Mesodermal cell (in vitro differentiated cells): ENCODE measurements around the gene ANXA4.
"Not testable (repeated sequence)": the region's sequence is repeated elsewhere in the genome, so short reads cannot be mapped to it uniquely, and the experiment has no call there.

ENCODE experiments used
- H3K27ac ChIP-seq: 2 replicates; pipeline ENCODE4 v1.7.0; 2013; ENCODE audit warnings: mild to moderate bottlenecking, low read depth, low read length, moderate library complexity; ENCODE audit not compliant: severe bottlenecking
- H3K36me3 ChIP-seq: 2 replicates; pipeline ENCODE4 v1.7.1; 2013; ENCODE audit warnings: mild to moderate bottlenecking, low read length, moderate library complexity; ENCODE audit not compliant: control insufficient read depth, insufficient read depth
- H3K4me1 ChIP-seq: one replicate; pipeline ENCODE4 v1.7.1; 2013; ENCODE audit warnings: mild to moderate bottlenecking, low read length; ENCODE audit not compliant: insufficient read depth, control insufficient read depth, poor library complexity, severe bottlenecking
- H3K4me3 ChIP-seq: 2 replicates; pipeline ENCODE4 v1.7.0; 2013; ENCODE audit warnings: low read length, control low read depth, mild to moderate bottlenecking; ENCODE audit not compliant: insufficient read depth, poor library complexity, severe bottlenecking; ENCODE audit errors: extremely low read depth
- H3K9me3 ChIP-seq: 2 replicates; pipeline ENCODE4 v1.7.1; 2013; ENCODE audit warnings: mild to moderate bottlenecking, low read length, moderate library complexity; ENCODE audit not compliant: control insufficient read depth
- WGBS, 2 experiments: methylation state at CpG; one replicate each; pipeline ENCODE4 v1.1.5; 2013; ENCODE audit warnings: missing lambda C conversion rate in 2 of 2; ENCODE audit not compliant: insufficient coverage in 2 of 2; 5-methylcytosine and 5-hydroxymethylcytosine counted together

Gene ANXA4

GRCh38 chr2:69735686-69736085 lies 6.2 kb upstream of the ANXA4 start:
- 89 to 100% methylated on average over 2 of the region's 3 CpGs for WGBS, 2 experiments
- Histone ChIP-seq H3K36me3 (no peaks in the 10 kb centered on the region), H3K27ac (no peak overlapping the region), H3K4me1 (peaks cover 3% of the 10 kb centered on the region), H3K9me3 (no peaks in the 10 kb centered on the region), H3K4me3 (no peak overlapping the region)

- H3K9me3 ChIP-seq, H3K27ac ChIP-seq, H3K36me3 ChIP-seq, H3K4me3 ChIP-seq: not testable (repeated sequence)
- H3K4me1 ChIP-seq: peaks cover 11% of the 10 kb centered on the region
- no CpG with 5 or more reads among the region's 3 CpGs for WGBS, 2 experiments
Observed at GRCh38 chr2:69738149-69738548, 3.8 kb upstream of the ANXA4 start.

- peak overlapping the region; percentile 2 for H3K4me3 ChIP-seq
- H3K27ac ChIP-seq: no peak overlapping the region
- whole genome bisulfite sequencing, 2 experiments: 95 to 96% methylated on average over 4 of the region's 10 CpGs
- peaks cover 11% of the 10 kb centered on the region for H3K4me1 ChIP-seq
- no peaks in the 10 kb centered on the region for H3K9me3 ChIP-seq
- H3K36me3 ChIP-seq: no peaks in the 10 kb centered on the region
Observed at GRCh38 chr2:69740502-69740951, 1.4 kb upstream of the ANXA4 start.

- H3K4me3 ChIP-seq: peak overlapping the region; percentile 63
- H3K27ac ChIP-seq: peak overlapping the region; percentile 53
- no peaks in the 10 kb centered on the region for H3K9me3 ChIP-seq
- H3K36me3 ChIP-seq: no peaks in the 10 kb centered on the region
- WGBS, 2 experiments: 16 to 30% methylated on average over 6 to 10 of the region's 13 CpGs
- H3K4me1 ChIP-seq: peaks cover 11% of the 10 kb centered on the region
Observed at GRCh38 chr2:69741229-69741574, 732 bp upstream of the ANXA4 start.

GRCh38 chr2:69742322-69742952 lies 503 bp downstream of the ANXA4 start:
- Histone ChIP-seq H3K4me1 (peaks cover 11% of the 10 kb centered on the region), H3K4me3 (peak overlapping the region; percentile 63)
- 13 to 36% methylated on average over 15 to 22 of the region's 22 CpGs for WGBS, 2 experiments

GRCh38 chr2:69743847-69744264 lies 1.9 kb downstream of the ANXA4 start:
- H3K4me3 ChIP-seq: no peak overlapping the region
- no peaks in the 10 kb centered on the region for H3K9me3 ChIP-seq
- WGBS, 2 experiments: 91 to 100% methylated on average over 1 of the region's 2 CpGs
- H3K27ac ChIP-seq: no peak overlapping the region
- H3K36me3 ChIP-seq: no peaks in the 10 kb centered on the region
- H3K4me1 ChIP-seq: peaks cover 11% of the 10 kb centered on the region

More at GRCh38 chr2:69742322-69742952, 503 bp downstream of the ANXA4 start:
- Histone ChIP-seq H3K36me3 (no peaks in the 10 kb centered on the region), H3K9me3 (no peaks in the 10 kb centered on the region), H3K27ac (no peak overlapping the region)

- Histone ChIP-seq H3K4me3 (no peak overlapping the region), H3K27ac (no peak overlapping the region), H3K36me3 (no peaks in the 10 kb centered on the region), H3K9me3 (no peaks in the 10 kb centered on the region), H3K4me1 (peaks cover 11% of the 10 kb centered on the region)
- WGBS, 2 experiments: 93 to 100% methylated on average over 1 to 3 of the region's 3 CpGs
Observed at GRCh38 chr2:69744456-69744855, 2.5 kb downstream of the ANXA4 start.

- Histone ChIP-seq H3K9me3 (no peaks in the 10 kb centered on the region), H3K27ac (no peak overlapping the region), H3K4me3 (no peak overlapping the region), H3K36me3 (no peaks in the 10 kb centered on the region), H3K4me1 (peaks cover 11% of the 10 kb centered on the region)
- WGBS, 2 experiments: 91 to 100% methylated on average over 2 of the region's 2 CpGs
Observed at GRCh38 chr2:69745035-69745434, 3.1 kb downstream of the ANXA4 start.

- Histone ChIP-seq H3K9me3 (no peaks in the 10 kb centered on the region), H3K4me1 (no peaks in the 10 kb centered on the region), H3K4me3 (no peak overlapping the region), H3K36me3 (no peaks in the 10 kb centered on the region), H3K27ac (no peak overlapping the region)
- 82 to 91% methylated on average over 3 to 6 of the region's 6 CpGs for WGBS, 2 experiments
Observed at GRCh38 chr2:69750246-69750645, 8.3 kb downstream of the ANXA4 start.

- WGBS, 2 experiments: 100% methylated on average over 2 of the region's 3 CpGs; no CpG with 5 or more reads in 1 of the 2 experiments
- peaks cover 8% of the 10 kb centered on the region for H3K4me1 ChIP-seq
- no peak overlapping the region for H3K4me3 ChIP-seq
- no peak overlapping the region for H3K27ac ChIP-seq
- H3K9me3 ChIP-seq: no peaks in the 10 kb centered on the region
- H3K36me3 ChIP-seq: peaks cover 6% of the 10 kb centered on the region
Observed at GRCh38 chr2:69753659-69754363, 11.9 kb downstream of the ANXA4 start.

GRCh38 chr2:69754633-69755032 lies 12.7 kb downstream of the ANXA4 start:
- Histone ChIP-seq H3K36me3 (peaks cover 6% of the 10 kb centered on the region), H3K4me3 (no peak overlapping the region), H3K27ac (no peak overlapping the region), H3K9me3 (no peaks in the 10 kb centered on the region), H3K4me1 (peaks cover 8% of the 10 kb centered on the region)
- WGBS, 2 experiments: 100% methylated on average over 1 of the region's 1 CpG
